HUES48 (cell line): Measurements from ENCODE around the gene UBQLNL.

ENCODE experiments used
- H3K27ac ChIP-seq: one replicate; pipeline ENCODE4 v1.7.0; 2013; ENCODE audit warnings: low read depth, low read length, inconsistent platforms
- H3K27me3 ChIP-seq: 2 replicates; pipeline ENCODE4 v1.6.1; 2013; ENCODE audit warnings: mild to moderate bottlenecking, low read length; ENCODE audit not compliant: control insufficient read depth, insufficient read depth
- H3K36me3 ChIP-seq: 2 replicates; pipeline ENCODE4 v1.6.1; 2013; ENCODE audit warnings: low read length; ENCODE audit not compliant: control insufficient read depth, insufficient read depth
- H3K4me1 ChIP-seq: 2 replicates; pipeline ENCODE4 v1.6.1; 2013; ENCODE audit warnings: mild to moderate bottlenecking, low read length; ENCODE audit not compliant: control insufficient read depth, insufficient read depth
- H3K4me3 ChIP-seq: 2 replicates; pipeline ENCODE4 v1.5.1; 2013; ENCODE audit warnings: mild to moderate bottlenecking, low read depth, low read length
- H3K9ac ChIP-seq: 2 replicates; pipeline ENCODE4 v1.6.1; 2013; ENCODE audit warnings: mild to moderate bottlenecking, low read depth, low read length, moderate library complexity
- H3K9me3 ChIP-seq: 2 replicates; pipeline ENCODE4 v1.6.1; 2013; ENCODE audit warnings: low read length; ENCODE audit not compliant: control insufficient read depth, insufficient read depth

Gene UBQLNL

DNA sequence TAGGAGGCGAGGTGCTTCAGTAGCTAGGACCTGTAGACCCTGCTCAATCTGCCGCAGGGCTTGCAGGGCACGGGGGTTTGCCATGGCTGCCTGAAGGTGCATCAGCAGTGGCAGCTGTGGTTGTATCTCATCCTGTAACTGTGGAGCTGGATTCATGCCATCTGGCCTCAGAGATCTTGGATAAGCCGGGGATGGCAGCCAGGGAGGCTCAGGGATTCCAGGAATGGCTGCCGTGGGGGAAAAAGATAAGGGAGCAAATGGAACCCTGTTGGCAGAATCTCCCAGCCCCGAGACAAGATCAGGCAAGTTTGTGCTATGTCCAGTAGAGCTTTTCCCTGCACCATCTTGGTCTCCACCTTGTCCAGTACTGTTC is 8.6 kb downstream of the UBQLNL start:
- Histone ChIP-seq H3K36me3 (no peaks in the 10 kb centered on the region), H3K27me3 (no peaks in the 10 kb centered on the region), H3K9ac (no peak overlapping the region), H3K4me3 (no peak overlapping the region), H3K4me1 (peaks cover 2% of the 10 kb centered on the region; the same call in 1 of the 2 replicates), H3K27ac (no peak overlapping the region), H3K9me3 (no peaks in the 10 kb centered on the region)

DNA sequence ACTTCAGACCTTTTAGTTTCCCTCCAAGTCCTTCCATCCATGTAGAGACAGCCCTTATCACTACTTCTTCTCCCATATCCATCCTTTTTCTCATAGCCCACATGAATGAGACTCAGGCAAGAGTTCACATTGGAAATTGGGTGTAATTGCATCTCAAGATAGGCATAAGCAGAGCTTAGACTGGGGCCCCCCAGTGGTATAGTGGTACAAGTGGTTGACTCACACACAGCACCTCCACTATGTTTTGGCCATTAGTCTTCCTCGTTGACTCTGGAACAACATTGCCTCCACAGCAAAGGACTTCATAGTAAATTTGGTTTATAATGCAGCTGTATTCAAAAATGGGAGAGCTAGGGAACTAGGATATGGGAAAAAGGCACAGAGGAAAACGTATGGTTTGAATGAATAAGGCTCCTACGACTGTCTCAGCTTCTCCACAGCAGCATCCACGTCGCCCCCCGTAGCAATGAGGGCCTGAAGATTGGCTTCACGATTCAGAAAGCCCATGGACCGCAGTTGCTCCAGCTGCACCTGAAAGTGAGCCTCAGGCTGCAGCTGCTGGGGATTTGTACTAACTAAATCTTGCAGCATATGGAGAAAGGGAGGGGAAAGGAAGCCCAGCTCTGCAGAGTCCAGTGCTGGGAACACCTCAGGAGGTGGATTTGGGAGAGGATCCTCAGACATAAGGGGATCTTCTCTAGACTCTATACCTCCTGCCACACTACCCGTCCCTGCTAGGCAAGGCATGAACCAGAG is 9.1 kb downstream of the UBQLNL start:
- no peak overlapping the region for H3K9ac ChIP-seq
- no peak overlapping the region for H3K4me3 ChIP-seq
- H3K27me3 ChIP-seq, result no peaks in the 10 kb centered on the region
- no peaks in the 10 kb centered on the region for H3K36me3 ChIP-seq
- no peak overlapping the region for H3K27ac ChIP-seq
- H3K9me3 ChIP-seq, result no peaks in the 10 kb centered on the region
- H3K4me1 ChIP-seq, result no peaks in the 10 kb centered on the region

DNA sequence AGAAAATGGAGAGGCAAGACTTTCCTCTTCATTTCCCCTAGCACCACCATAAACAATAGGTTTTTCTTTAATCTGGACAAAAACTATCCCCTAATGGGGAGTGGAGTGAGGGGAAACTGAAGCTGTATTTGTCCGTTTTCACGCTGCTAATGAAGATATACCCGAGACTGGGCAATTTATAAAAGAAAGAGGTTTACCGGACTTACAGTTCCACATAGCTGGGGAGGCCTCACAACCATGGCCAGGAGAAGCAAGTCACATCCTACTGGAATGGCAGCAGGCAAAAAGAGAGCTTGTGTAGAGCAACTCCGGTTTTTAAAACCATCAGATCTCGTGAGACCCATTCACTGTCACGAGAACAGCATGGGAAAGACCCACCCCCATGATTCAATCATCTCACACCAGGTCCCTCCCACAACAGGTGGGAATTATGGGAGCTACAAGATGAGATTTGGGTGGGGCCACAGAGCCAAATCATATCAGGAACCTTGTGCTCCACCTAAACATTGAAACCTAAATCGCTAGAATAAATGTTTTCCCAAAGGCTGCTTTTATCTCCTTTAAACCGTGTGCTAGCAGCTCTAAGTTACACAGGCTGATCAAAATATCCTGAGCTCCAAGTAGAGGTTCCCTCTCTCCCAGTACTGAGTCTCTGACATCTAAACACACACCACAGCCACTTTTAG is 11.0 kb downstream of the UBQLNL start:
- Histone ChIP-seq H3K27me3 (no peaks in the 10 kb centered on the region), H3K9ac (no peak overlapping the region), H3K4me1 (no peaks in the 10 kb centered on the region), H3K27ac (no peak overlapping the region), H3K9me3 (no peaks in the 10 kb centered on the region), H3K4me3 (no peak overlapping the region), H3K36me3 (no peaks in the 10 kb centered on the region)

DNA sequence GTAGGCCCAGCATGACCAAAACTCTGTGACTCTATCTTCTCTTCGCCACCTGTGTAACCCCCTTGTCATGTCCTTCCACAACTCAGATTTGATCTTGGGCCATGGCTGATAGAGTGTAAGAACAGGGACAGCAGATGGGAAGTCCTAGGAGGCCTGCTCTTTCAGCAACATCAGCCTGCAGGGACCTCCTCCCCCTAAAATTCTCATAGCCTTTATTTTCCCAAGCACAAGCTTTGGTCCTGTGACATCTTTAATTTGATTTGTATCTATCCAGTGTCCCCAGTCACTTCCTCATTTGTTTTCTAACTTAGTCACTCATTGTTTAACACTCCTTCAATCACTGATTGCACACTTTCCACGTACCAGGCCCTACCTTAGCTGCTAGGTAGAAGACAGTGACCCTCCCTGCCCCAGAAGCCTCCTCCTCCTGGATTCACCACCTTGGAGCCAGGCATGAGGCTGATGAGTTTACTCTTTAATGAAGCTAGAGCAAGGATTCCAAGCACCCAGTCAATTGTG is 12.0 kb downstream of the UBQLNL start:
- Histone ChIP-seq H3K36me3 (no peaks in the 10 kb centered on the region), H3K27ac (no peak overlapping the region), H3K9me3 (no peaks in the 10 kb centered on the region), H3K27me3 (no peaks in the 10 kb centered on the region), H3K4me3 (no peak overlapping the region), H3K4me1 (no peaks in the 10 kb centered on the region), H3K9ac (no peak overlapping the region)

DNA sequence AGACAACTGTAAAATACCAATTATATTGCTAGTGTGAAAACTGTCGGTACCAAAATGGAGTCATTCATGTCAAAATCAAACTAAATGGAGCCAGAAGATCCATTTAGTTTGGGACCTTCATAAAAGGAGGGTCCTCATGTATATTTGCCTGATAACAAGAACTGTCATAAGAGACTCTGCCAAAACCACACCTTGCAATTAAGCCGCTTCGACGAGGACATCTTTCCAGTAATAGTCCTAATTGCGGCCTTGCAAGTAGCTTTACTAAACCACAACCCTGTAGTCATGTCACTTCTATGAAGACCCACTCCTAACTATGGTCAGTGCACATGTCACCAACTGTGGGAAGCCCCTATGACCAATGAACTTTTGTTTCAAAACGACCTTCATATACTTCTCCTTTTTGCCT is 16.1 kb downstream of the UBQLNL start:
- Histone ChIP-seq H3K27me3 (no peaks in the 10 kb centered on the region), H3K4me1 (no peaks in the 10 kb centered on the region), H3K36me3 (no peaks in the 10 kb centered on the region), H3K27ac (no peak overlapping the region), H3K9me3 (no peaks in the 10 kb centered on the region), H3K4me3 (no peak overlapping the region), H3K9ac (no peak overlapping the region)

DNA sequence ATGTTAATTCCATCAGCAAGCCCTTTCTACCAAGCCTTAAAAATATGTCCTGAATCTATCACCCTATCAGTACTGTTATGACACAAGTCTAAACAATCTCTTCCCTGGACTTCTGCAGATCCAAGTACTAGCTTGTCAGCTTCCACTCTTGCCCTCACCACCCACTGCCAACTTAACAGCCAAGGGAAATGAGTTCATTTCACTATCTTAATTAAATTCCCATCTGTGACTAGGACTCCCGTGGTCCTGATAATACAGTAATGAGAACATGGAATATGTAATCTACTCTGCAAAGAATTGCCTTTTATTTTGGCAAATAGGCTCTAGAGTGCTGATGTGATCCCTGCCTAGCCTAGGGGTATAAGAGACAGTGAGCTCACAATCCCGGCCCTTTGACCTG is 16.8 kb downstream of the UBQLNL start:
- H3K9me3 ChIP-seq, result no peaks in the 10 kb centered on the region
- H3K9ac ChIP-seq, result no peak overlapping the region
- H3K4me1 ChIP-seq, result no peaks in the 10 kb centered on the region
- H3K27me3 ChIP-seq, result no peaks in the 10 kb centered on the region
- H3K27ac ChIP-seq, result no peak overlapping the region
- H3K36me3 ChIP-seq, result no peaks in the 10 kb centered on the region
- no peak overlapping the region for H3K4me3 ChIP-seq

DNA sequence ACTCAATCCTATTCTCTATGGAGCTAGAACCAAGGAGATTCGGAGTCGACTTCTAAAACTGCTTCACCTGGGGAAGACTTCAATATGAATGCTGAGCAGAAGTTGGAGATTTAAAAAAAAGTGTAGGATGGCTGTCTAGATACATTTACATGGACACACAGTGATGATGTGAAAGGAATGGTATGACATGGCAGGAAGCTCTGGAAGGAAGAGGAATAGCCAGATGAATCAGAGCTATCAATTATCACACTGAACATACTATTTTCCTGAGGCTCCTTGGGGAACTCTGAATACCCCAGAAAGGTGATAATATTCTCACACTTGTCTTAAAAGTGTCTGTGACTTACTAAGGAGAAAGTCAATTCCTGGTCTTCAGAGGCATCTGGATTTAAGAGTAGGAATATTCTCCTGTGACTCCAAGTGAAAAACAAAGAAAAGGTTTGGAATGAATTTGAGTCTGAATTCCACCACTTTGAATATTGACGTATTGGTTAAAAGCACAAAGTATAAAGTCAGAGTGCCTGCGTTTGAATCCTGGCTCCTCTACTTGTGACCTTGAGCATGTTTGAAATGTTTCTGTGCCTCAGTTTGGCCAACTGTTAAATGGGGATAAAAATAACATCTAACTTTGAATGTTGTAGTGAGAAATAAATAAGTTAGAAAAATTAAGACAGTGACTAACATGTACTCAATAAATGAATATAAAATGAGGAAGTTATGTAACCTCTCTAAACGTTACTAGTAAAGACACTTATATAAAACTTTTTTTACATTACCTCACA is 26.7 kb downstream of the UBQLNL start:
- Histone ChIP-seq H3K36me3 (no peaks in the 10 kb centered on the region), H3K4me1 (no peaks in the 10 kb centered on the region), H3K9ac (no peak overlapping the region)

DNA sequence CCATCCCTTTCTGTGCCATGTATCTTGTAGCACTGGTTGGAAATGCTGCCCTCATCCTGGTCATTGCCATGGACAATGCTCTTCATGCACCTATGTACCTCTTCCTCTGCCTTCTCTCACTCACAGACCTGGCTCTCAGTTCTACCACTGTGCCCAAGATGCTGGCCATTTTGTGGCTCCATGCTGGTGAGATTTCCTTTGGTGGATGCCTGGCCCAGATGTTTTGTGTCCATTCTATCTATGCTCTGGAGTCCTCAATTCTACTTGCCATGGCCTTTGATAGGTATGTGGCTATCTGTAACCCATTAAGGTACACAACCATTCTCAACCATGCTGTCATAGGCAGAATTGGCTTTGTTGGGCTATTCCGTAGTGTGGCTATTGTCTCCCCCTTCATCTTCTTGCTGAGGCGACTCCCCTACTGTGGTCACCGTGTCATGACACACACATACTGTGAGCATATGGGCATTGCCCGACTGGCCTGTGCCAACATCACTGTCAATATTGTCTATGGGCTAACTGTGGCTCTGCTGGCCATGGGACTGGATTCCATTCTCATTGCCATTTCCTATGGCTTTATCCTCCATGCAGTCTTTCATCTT is 27.6 kb downstream of the UBQLNL start:
- H3K27me3 ChIP-seq, result no peaks in the 10 kb centered on the region
- no peak overlapping the region for H3K27ac ChIP-seq
- H3K9me3 ChIP-seq, result no peaks in the 10 kb centered on the region
- no peak overlapping the region for H3K4me3 ChIP-seq
- no peaks in the 10 kb centered on the region for H3K36me3 ChIP-seq
- no peak overlapping the region for H3K9ac ChIP-seq
- H3K4me1 ChIP-seq, result no peaks in the 10 kb centered on the region

More for the DNA sequence above, 26.7 kb downstream of the UBQLNL start:
- Histone ChIP-seq H3K27me3 (no peaks in the 10 kb centered on the region), H3K9me3 (no peaks in the 10 kb centered on the region), H3K27ac (no peak overlapping the region), H3K4me3 (no peak overlapping the region)

DNA sequence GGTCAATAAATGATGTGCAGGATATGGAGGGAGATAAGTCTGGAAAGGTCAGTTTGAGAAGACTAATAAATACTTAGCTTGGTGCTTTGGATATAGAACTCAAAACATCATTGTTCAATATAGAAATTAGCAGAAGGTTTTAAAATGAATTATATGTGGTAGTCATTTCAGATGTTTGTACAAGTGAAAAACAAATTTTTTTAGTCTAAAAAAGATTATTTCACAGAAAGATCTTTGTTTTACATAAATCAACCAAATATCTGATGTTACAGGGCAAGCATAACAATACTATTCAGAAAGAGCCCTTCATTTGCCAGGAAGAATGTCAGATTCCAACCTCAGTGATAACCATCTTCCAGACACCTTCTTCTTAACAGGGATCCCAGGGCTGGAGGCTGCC is 28.1 kb downstream of the UBQLNL start, which contains the start of gene OR52D1:
OR52D1 (plus strand) TSS at position 301 of the 400 bp plus-strand sequence; CDS start at position 323, 22 bp downstream.
- Histone ChIP-seq H3K9me3 (no peaks in the 10 kb centered on the region), H3K27me3 (no peaks in the 10 kb centered on the region), H3K4me1 (no peaks in the 10 kb centered on the region), H3K36me3 (no peaks in the 10 kb centered on the region), H3K27ac (no peak within 1 kb of the TSS), H3K4me3 (no peak within 1 kb of the TSS), H3K9ac (no peak within 1 kb of the TSS)

DNA sequence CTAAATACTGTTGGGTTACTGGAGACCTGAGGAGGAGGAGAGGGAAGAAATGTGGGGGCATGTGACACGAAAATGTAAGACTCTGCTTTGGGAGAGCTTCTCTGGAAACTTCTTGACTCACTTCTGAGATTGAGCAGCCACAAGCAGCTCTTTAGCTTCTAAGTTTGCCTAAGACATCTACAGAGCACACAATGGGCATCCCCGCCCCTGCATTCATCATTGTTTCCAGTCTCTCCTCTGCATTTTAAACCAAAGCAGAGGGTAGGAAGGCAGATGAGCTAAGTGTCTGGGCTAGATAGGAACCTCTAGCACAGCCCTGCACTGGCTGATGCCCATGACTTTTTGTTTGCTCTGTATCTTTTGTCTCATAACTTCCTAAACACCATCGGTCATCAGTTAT is 30.1 kb downstream of the UBQLNL start:
- H3K4me3 ChIP-seq, result no peak overlapping the region
- H3K4me1 ChIP-seq, result no peaks in the 10 kb centered on the region
- no peaks in the 10 kb centered on the region for H3K9me3 ChIP-seq
- H3K27ac ChIP-seq, result no peak overlapping the region
- no peak overlapping the region for H3K9ac ChIP-seq
- no peaks in the 10 kb centered on the region for H3K27me3 ChIP-seq
- H3K36me3 ChIP-seq, result no peaks in the 10 kb centered on the region
